Measurements from ENCODE around the gene DLG3. TPM values are rescaled to one million over a fixed set of nuclear protein-coding genes. Genes with fewer than 3 reads are reported as not detected.

The DLG3 gene
- total and polyA plus RNA-seq, 7 experiments from 2014 or later: 3.8 to 24.5 (median 4.4) TPM

DNA sequence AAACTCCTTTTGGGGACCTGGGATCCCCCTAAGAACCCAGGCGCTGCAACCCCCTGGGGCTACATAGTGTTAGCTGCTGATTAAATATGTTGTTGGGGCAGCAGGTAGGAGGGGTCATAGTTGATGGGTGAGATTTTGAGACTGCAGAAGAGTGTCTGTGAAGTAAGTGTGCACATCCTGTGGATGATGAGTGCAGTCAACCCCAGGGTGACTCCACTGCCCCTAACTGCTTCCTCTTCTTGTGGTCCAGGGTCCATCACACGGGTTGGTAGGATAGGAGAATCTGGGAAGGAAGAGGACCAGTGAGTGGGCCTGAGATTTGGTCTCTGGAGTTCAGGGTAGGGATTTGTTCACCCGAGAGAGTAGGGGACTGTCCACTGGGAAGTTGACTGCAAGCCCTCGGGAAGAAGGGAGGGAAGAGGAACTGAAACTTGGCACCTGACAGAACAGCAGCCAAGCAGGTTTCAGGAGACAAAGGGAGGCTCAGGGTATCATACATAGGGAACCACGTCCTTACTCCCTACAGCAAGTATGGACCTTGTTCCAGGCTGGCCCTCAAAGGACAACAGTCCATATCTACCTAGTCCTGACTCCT, 8.5 kb downstream of the DLG3 start:
- no peaks in the 10 kb centered on the region for H3K9me3 Mint-ChIP-seq
- H3K27ac Mint-ChIP-seq: peak overlapping the region in 8 of 9 donors; percentile 17 to 79 (median 59)
- no peaks in the 10 kb centered on the region for H3K27me3 ChIP-seq (ENCODE audit: control insufficient read depth in 2 of 2, insufficient read depth in 2 of 2, low read length in 2 of 2)
- peaks cover 12 to 45% (median 32%) of the 10 kb centered on the region in 7 donors for H3K4me1 Mint-ChIP-seq
- peaks cover 0 to 5% (median 0%) of the 10 kb centered on the region in 5 donors for H3K36me3 Mint-ChIP-seq
- no peaks in the 10 kb centered on the region for H3K36me3 ChIP-seq (ENCODE audit: control insufficient read depth in 2 of 3, insufficient read depth in 3 of 3, low read length in 3 of 3)
- H3K4me3 ChIP-seq (ENCODE audit: low read length): peak overlapping the region; percentile 50
- POLR2A ChIA-PET: no interaction called here
- ATAC-seq: no peak
- intact Hi-C loops (cut with micrococcal nuclease): loop anchor here (2.0 to 10.0 kb wide), 9 partner anchors 18 to 1628 kb away; partner anchors contain the start of genes EFNB1 (in 1 of the 2), NONO (in 1 of the 2), SNX12 (in 1 of the 2) and TAF1 (in 1 of the 2)
- H3K27ac ChIP-seq (ENCODE audit: low read depth, low read length): no peak overlapping the region
- CTCF ChIA-PET: interaction anchor here (0.6 kb wide), 1 partner anchor 265 kb away, joined by 3 read pairs; no protein-coding TSS in a partner anchor
- H3K4me3 Mint-ChIP-seq: peak overlapping the region; percentile 36 to 94 (median 84)
- H3K9me3 ChIP-seq (ENCODE audit: control insufficient read depth in 2 of 3, low read length in 3 of 3): no peaks in the 10 kb centered on the region
- H3K4me1 ChIP-seq (ENCODE audit: control insufficient read depth in 2 of 2, insufficient read depth in 2 of 2, low read length in 2 of 2): peaks cover 8 to 11% of the 10 kb centered on the region in 2 donors
- DNase-seq: no peak
- no peaks in the 10 kb centered on the region for H3K27me3 Mint-ChIP-seq

GRCh38 chrX:70454441-70455365, 10.1 kb downstream of the DLG3 start:
- Histone ChIP-seq H3K27me3 (ENCODE audit: control insufficient read depth in 2 of 2, insufficient read depth in 2 of 2, low read length in 2 of 2) (no peaks in the 10 kb centered on the region), H3K27ac (ENCODE audit: low read depth, low read length) (peak overlapping the region; percentile 60), H3K4me3 (ENCODE audit: low read length) (peak overlapping the region; percentile 57), H3K9me3 (ENCODE audit: control insufficient read depth in 2 of 3, low read length in 3 of 3) (no peaks in the 10 kb centered on the region), H3K4me1 (ENCODE audit: control insufficient read depth in 2 of 2, insufficient read depth in 2 of 2, low read length in 2 of 2) (peaks cover 8 to 11% of the 10 kb centered on the region in 2 donors), H3K36me3 (ENCODE audit: control insufficient read depth in 2 of 3, insufficient read depth in 3 of 3, low read length in 3 of 3) (no peaks in the 10 kb centered on the region)
- Mint-ChIP-seq H3K9me3 (no peaks in the 10 kb centered on the region), H3K4me3 (peak overlapping the region; percentile 66 to 93 (median 86)), H3K4me1 (peaks cover 12 to 45% (median 32%) of the 10 kb centered on the region in 7 donors), H3K27me3 (no peaks in the 10 kb centered on the region), H3K27ac (peak overlapping the region; percentile 40 to 95 (median 79)), H3K36me3 (peaks cover 0 to 8% (median 0%) of the 10 kb centered on the region in 5 donors)
- ATAC-seq (peak; percentile 80), DNase-seq (peak in 8 of 9 donors; percentile 39 to 72 (median 52))
- ChIA-PET POLR2A (no interaction called here), CTCF (no interaction called here)
- intact Hi-C loops (cut with micrococcal nuclease): loop anchor here (1.0 to 10.0 kb wide), 15 partner anchors 20 to 1630 kb away; partner anchors contain the start of genes SNX12 (in 2 of the 2), EFNB1 (in 1 of the 2), IGBP1 (in 1 of the 2) and NONO (in 1 of the 2)

- POLR2A ChIA-PET: no interaction called here
Observed at GRCh38 chrX:70455366-70456202, 10.9 kb downstream of the DLG3 start.

GRCh38 chrX:70456256-70456655, 11.6 kb downstream of the DLG3 start:
- Mint-ChIP-seq H3K9me3 (no peaks in the 10 kb centered on the region), H3K4me3 (peak overlapping the region; percentile 66 to 93 (median 84)), H3K4me1 (peaks cover 12 to 45% (median 32%) of the 10 kb centered on the region in 7 donors), H3K36me3 (peaks cover 0 to 18% (median 0%) of the 10 kb centered on the region in 5 donors), H3K27me3 (no peaks in the 10 kb centered on the region), H3K27ac (peak overlapping the region; percentile 1 to 95 (median 75))
- no peak overlapping the region for H3K27ac ChIP-seq (ENCODE audit: low read depth, low read length)
- POLR2A ChIA-PET: no interaction called here
- peak overlapping the region; percentile 57 for H3K4me3 ChIP-seq (ENCODE audit: low read length)
- ATAC-seq (no peak), DNase-seq (peak in 1 of 9 donors; percentile 28)
- CTCF ChIA-PET: no interaction called here
- no peaks in the 10 kb centered on the region for H3K27me3 ChIP-seq (ENCODE audit: control insufficient read depth in 2 of 2, insufficient read depth in 2 of 2, low read length in 2 of 2)
- intact Hi-C loops (cut with micrococcal nuclease): loop anchor here (1.0 to 10.0 kb wide), 6 partner anchors 201 to 1631 kb away; partner anchors contain the start of genes EFNB1 (in 1 of the 2), IGBP1 (in 1 of the 2), NONO (in 1 of the 2) and SNX12 (in 1 of the 2)
- H3K4me1 ChIP-seq (ENCODE audit: control insufficient read depth in 2 of 2, insufficient read depth in 2 of 2, low read length in 2 of 2): peaks cover 8 to 11% of the 10 kb centered on the region in 2 donors
- no peaks in the 10 kb centered on the region for H3K9me3 ChIP-seq (ENCODE audit: control insufficient read depth in 2 of 3, low read length in 3 of 3)
- no peaks in the 10 kb centered on the region for H3K36me3 ChIP-seq (ENCODE audit: control insufficient read depth in 2 of 3, insufficient read depth in 3 of 3, low read length in 3 of 3)

More at GRCh38 chrX:70455366-70456202, 10.9 kb downstream of the DLG3 start:
- peak overlapping the region; percentile 60 for H3K27ac ChIP-seq (ENCODE audit: low read depth, low read length)
- Mint-ChIP-seq H3K27ac (peak overlapping the region; percentile 1 to 95 (median 75)), H3K36me3 (peaks cover 0 to 11% (median 0%) of the 10 kb centered on the region in 5 donors), H3K4me3 (peak overlapping the region; percentile 66 to 93 (median 84)), H3K27me3 (no peaks in the 10 kb centered on the region), H3K4me1 (peaks cover 12 to 45% (median 32%) of the 10 kb centered on the region in 7 donors), H3K9me3 (no peaks in the 10 kb centered on the region)
- peak overlapping the region; percentile 57 for H3K4me3 ChIP-seq (ENCODE audit: low read length)
- no peaks in the 10 kb centered on the region for H3K36me3 ChIP-seq (ENCODE audit: control insufficient read depth in 2 of 3, insufficient read depth in 3 of 3, low read length in 3 of 3)
- CTCF ChIA-PET: interaction anchor here (0.6 kb wide), 1 partner anchor 35 kb away, joined by 3 read pairs; no protein-coding TSS in a partner anchor
- ATAC-seq (no peak), DNase-seq (peak in 1 of 9 donors; percentile 8)
- H3K9me3 ChIP-seq (ENCODE audit: control insufficient read depth in 2 of 3, low read length in 3 of 3): no peaks in the 10 kb centered on the region
- H3K27me3 ChIP-seq (ENCODE audit: control insufficient read depth in 2 of 2, insufficient read depth in 2 of 2, low read length in 2 of 2): no peaks in the 10 kb centered on the region
- H3K4me1 ChIP-seq (ENCODE audit: control insufficient read depth in 2 of 2, insufficient read depth in 2 of 2, low read length in 2 of 2): peaks cover 8 to 11% of the 10 kb centered on the region in 2 donors
- intact Hi-C loops (cut with micrococcal nuclease): loop anchor here (1.0 to 10.0 kb wide), 7 partner anchors 99 to 1631 kb away; partner anchors contain the start of genes IGBP1 (in 2 of the 2), EFNB1 (in 1 of the 2), NONO (in 1 of the 2) and SNX12 (in 1 of the 2)

- Histone ChIP-seq H3K4me1 (ENCODE audit: control insufficient read depth in 2 of 2, insufficient read depth in 2 of 2, low read length in 2 of 2) (peaks cover 4% of the 10 kb centered on the region in 2 donors), H3K36me3 (ENCODE audit: control insufficient read depth in 2 of 3, insufficient read depth in 3 of 3, low read length in 3 of 3) (no peaks in the 10 kb centered on the region), H3K9me3 (ENCODE audit: control insufficient read depth in 2 of 3, low read length in 3 of 3) (no peaks in the 10 kb centered on the region), H3K27ac (ENCODE audit: low read depth, low read length) (no peak overlapping the region), H3K4me3 (ENCODE audit: low read length) (no peak overlapping the region), H3K27me3 (ENCODE audit: control insufficient read depth in 2 of 2, insufficient read depth in 2 of 2, low read length in 2 of 2) (no peaks in the 10 kb centered on the region)
- intact Hi-C loops (cut with micrococcal nuclease): no loop called here
- Mint-ChIP-seq H3K27me3 (no peaks in the 10 kb centered on the region), H3K4me1 (peaks cover 0 to 12% (median 9%) of the 10 kb centered on the region in 7 donors), H3K4me3 (no peak overlapping the region), H3K27ac (no peak overlapping the region), H3K9me3 (no peaks in the 10 kb centered on the region), H3K36me3 (peaks cover 0 to 25% (median 3%) of the 10 kb centered on the region in 5 donors)
- ATAC-seq: no peak
- ChIA-PET POLR2A (no interaction called here), CTCF (interaction anchor here (0.7 kb wide), 1 partner anchor 46 kb away, joined by 3 read pairs; no protein-coding TSS in a partner anchor)
- no peak for DNase-seq
Observed at GRCh38 chrX:70461026-70461425, 16.4 kb downstream of the DLG3 start.

Data from naive thymus-derived CD4-positive, alpha-beta T cell (primary cell).